ENCODE results near the gene ANO2.

ANO2 gene

DNA sequence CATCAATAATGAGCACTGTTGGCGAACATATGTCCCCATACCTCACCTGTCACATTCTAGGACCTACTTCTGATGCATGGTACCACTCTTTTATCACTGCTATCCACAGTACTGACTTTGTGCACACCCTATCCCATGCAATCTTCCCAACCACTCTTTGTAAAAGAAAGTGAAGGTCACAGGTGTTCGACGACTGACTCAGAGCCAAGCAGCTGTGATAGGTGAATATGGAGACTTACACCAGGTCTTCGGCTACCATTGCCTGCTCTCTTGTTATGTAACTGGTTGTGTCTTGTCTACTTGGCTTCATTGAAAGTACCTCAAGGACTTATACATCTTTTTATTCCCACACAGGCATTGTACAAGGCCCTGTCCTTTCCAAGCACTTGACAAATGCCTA lies 169.0 kb downstream of the ANO2 start:
- in situ Hi-C loops (cut with HindIII; ENCODE audit: low sequenced_read_pairs): no loop called here
- no peak overlapping the region for H3K4me3 ChIP-seq (ENCODE audit: low read depth, low read length)
- TF ChIP-seq, protein P1, sequence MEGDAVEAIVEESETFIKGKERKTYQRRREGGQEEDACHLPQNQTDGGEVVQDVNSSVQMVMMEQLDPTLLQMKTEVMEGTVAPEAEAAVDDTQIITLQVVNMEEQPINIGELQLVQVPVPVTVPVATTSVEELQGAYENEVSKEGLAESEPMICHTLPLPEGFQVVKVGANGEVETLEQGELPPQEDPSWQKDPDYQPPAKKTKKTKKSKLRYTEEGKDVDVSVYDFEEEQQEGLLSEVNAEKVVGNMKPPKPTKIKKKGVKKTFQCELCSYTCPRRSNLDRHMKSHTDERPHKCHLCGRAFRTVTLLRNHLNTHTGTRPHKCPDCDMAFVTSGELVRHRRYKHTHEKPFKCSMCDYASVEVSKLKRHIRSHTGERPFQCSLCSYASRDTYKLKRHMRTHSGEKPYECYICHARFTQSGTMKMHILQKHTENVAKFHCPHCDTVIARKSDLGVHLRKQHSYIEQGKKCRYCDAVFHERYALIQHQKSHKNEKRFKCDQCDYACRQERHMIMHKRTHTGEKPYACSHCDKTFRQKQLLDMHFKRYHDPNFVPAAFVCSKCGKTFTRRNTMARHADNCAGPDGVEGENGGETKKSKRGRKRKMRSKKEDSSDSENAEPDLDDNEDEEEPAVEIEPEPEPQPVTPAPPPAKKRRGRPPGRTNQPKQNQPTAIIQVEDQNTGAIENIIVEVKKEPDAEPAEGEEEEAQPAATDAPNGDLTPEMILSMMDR (IDR thresholded peaks at IDR 0.05; ENCODE audit: low read depth, low read length, missing control alignments): no peak
- no peak for DNase-seq (ENCODE audit: low read depth)

DNA sequence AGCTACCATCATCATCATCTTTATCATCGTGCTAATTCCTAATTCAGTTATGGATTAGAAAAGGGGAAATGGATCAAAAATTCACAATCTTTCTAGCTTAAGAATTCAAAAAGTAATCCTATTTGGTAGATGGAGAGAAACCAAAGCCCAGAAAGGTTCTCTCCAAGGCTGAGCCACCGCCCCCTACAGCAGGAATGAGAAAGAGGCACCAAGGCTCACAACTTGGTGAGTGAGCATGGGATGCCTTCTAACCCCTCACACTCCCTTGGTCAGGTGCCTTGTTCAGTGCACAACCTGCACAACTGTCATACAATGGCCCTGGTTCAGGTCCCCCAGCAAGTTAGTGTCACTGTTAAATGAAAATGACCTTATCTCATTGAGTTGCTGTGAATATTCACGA lies 171.5 kb downstream of the ANO2 start:
- no peak for DNase-seq (ENCODE audit: low read depth)
- no peak overlapping the region for H3K4me3 ChIP-seq (ENCODE audit: low read depth, low read length)
- in situ Hi-C loops (cut with HindIII; ENCODE audit: low sequenced_read_pairs): no loop called here
- TF ChIP-seq, protein P1 (IDR thresholded peaks at IDR 0.05; ENCODE audit: low read depth, low read length, missing control alignments): no peak

DNA sequence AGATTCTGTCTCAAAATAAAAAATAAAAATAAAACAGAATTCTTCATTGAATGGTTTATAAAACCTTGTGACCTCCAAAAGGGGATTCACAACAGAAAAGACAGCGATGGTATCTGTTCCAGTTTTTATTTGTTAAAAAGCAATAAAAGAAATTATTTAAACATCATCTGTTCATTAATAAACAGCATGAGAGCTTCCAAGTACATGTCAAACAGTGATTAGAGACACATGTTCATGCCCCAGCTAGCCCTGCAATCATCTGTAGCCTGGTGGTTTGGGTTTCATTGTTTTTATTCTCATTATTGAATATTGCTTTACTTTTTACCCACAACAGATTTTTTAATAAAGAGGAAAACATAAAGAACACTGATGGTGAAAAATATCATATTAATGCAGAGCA lies 173.3 kb downstream of the ANO2 start:
- TF ChIP-seq, protein P1 (IDR thresholded peaks at IDR 0.05; ENCODE audit: low read depth, low read length, missing control alignments): no peak
- DNase-seq (ENCODE audit: low read depth): no peak
- in situ Hi-C loops (cut with HindIII; ENCODE audit: low sequenced_read_pairs): no loop called here
- no peak overlapping the region for H3K4me3 ChIP-seq (ENCODE audit: low read depth, low read length)

DNA sequence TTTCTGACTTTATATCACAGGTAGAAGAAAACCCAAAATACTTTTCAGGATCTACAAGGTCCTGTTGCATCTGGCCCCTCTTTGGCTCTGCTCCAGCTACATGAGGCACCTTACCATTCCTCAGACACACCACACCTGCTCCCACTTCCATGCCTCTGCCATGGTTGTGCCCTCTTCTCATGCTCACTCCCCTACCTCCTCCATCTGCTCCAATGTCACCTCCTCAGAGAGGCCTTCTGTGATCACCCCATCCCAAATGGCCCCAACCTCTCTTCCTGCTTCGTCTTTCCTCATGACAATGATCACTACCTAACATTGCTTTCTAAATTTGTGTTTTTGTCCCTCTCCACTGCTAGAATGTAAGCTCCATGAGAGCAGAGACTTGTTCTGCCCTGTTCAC lies 174.3 kb downstream of the ANO2 start:
- DNase-seq (ENCODE audit: low read depth): no peak
- TF ChIP-seq, protein P1 (IDR thresholded peaks at IDR 0.05; ENCODE audit: low read depth, low read length, missing control alignments): no peak
- in situ Hi-C loops (cut with HindIII; ENCODE audit: low sequenced_read_pairs): no loop called here
- H3K4me3 ChIP-seq (ENCODE audit: low read depth, low read length): no peak overlapping the region

DNA sequence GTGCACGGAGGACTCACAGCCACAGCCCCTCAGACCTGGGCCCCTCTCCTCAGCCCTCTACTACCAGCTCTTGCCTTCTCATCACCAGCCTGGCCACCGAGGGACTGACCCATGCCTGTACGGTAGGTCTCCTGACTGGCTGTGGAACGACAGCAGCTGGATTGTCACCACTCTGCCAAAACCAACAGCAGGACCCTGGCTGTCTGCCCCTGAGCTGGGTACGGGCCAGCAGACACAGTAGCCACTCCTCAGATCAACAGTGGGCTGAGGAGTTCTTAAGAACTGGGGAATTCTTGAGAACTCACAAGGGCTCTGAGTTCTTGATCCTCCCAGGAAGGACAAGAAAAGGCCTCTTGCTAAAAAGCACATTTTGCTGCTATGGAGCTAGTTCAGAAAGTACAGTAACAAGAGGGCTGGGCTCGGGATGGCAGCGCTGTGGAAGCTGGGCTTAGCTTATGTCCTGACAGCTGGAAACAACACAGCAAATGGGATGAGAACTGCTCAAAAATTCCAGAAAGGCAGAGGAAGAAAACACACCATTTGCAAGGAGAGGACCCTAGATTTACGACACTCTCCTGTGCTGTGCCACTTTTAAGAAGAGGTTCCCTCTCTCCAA lies 176.4 kb downstream of the ANO2 start:
- DNase-seq (ENCODE audit: low read depth): no peak
- no peak overlapping the region for H3K4me3 ChIP-seq (ENCODE audit: low read depth, low read length)
- in situ Hi-C loops (cut with HindIII; ENCODE audit: low sequenced_read_pairs): no loop called here
- TF ChIP-seq, protein P1 (IDR thresholded peaks at IDR 0.05; ENCODE audit: low read depth, low read length, missing control alignments): no peak

DNA sequence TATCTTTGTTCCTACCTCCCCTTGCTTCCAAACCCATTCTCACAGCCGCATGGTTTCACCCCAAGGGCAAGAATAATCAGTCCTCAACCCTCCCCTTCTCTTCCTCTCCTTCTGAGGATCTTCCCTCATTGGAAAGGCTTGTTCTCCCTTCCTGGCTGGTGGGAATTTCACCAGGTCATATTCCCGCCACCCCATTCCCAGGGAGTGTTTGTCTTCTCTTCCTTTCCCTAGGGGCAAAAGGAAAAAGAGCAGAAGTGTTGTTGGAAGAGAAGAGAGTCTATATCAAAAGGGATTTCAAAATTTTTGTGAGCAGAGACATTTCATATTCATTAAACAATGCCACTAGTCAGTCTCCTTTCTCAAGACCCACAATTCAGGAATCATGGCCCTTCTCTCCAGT lies 176.9 kb downstream of the ANO2 start:
- no peak for DNase-seq (ENCODE audit: low read depth)
- H3K4me3 ChIP-seq (ENCODE audit: low read depth, low read length): no peak overlapping the region
- in situ Hi-C loops (cut with HindIII; ENCODE audit: low sequenced_read_pairs): no loop called here
- TF ChIP-seq, protein P1 (IDR thresholded peaks at IDR 0.05; ENCODE audit: low read depth, low read length, missing control alignments): no peak

Data from astrocyte of the cerebellum (primary cell).